ENCODE results near the gene NSUN5. TPM values are rescaled to one million over a fixed set of nuclear protein-coding genes. Genes with fewer than 3 reads are reported as not detected.
"Not testable (repeated sequence)": the region's sequence is repeated elsewhere in the genome, so short reads cannot be mapped to it uniquely, and the experiment has no call there.

The NSUN5 gene
- total RNA-seq, 1 donor from 2014 or later, result 27.1 TPM

GRCh38 chr7:73304071-73304470, 4.6 kb downstream of the NSUN5 start:
- peaks cover 37% of the 10 kb centered on the region for H3K36me3 ChIP-seq
- peaks cover 12% of the 10 kb centered on the region for H3K4me1 ChIP-seq
- no peak for TF ChIP-seq CTCF (IDR thresholded peaks at IDR 0.05)
- H3K9me3 ChIP-seq, result no peaks in the 10 kb centered on the region
- no peak for DNase-seq
- no peak for ATAC-seq
- H3K4me3 ChIP-seq, result no peak overlapping the region
- H3K27me3 ChIP-seq (ENCODE audit: low read depth), result no peaks in the 10 kb centered on the region
- H3K27ac ChIP-seq, result no peak overlapping the region
- intact Hi-C loops (cut with DNase I), result no loop called here

- DNase-seq (no peak), ATAC-seq (no peak)
- Histone ChIP-seq H3K4me1 (peaks cover 8% of the 10 kb centered on the region), H3K27me3 (ENCODE audit: low read depth) (no peaks in the 10 kb centered on the region), H3K27ac (no peak overlapping the region), H3K9me3 (no peaks in the 10 kb centered on the region), H3K36me3 (peaks cover 37% of the 10 kb centered on the region), H3K4me3 (no peak overlapping the region)
- intact Hi-C loops (cut with DNase I), result no loop called here
- TF ChIP-seq CTCF (IDR thresholded peaks at IDR 0.05), result no peak
Observed at GRCh38 chr7:73303546-73303945, 5.1 kb downstream of the NSUN5 start.

- H3K27ac ChIP-seq; H3K4me1 ChIP-seq; intact Hi-C loops (cut with DNase I); DNase-seq; H3K27me3 ChIP-seq (ENCODE audit: low read depth); H3K9me3 ChIP-seq; H3K4me3 ChIP-seq; ATAC-seq: not testable (repeated sequence)
- H3K36me3 ChIP-seq, result peaks cover 37% of the 10 kb centered on the region
Observed at GRCh38 chr7:73302846-73303245, 5.8 kb downstream of the NSUN5 start.

GRCh38 chr7:73301108-73301507, 7.5 kb downstream of the NSUN5 start:
- H3K27ac ChIP-seq; H3K4me1 ChIP-seq; H3K4me3 ChIP-seq; intact Hi-C loops (cut with DNase I); DNase-seq; H3K27me3 ChIP-seq (ENCODE audit: low read depth); H3K9me3 ChIP-seq: not testable (repeated sequence)
- peaks cover 34% of the 10 kb centered on the region for H3K36me3 ChIP-seq
- ATAC-seq, result peak; percentile 31 to 40

- peaks cover 21% of the 10 kb centered on the region for H3K36me3 ChIP-seq
- H3K9me3 ChIP-seq; H3K4me1 ChIP-seq; H3K4me3 ChIP-seq; H3K27ac ChIP-seq; H3K27me3 ChIP-seq (ENCODE audit: low read depth); intact Hi-C loops (cut with DNase I); DNase-seq: not testable (repeated sequence)
- ATAC-seq, result peak; percentile 10 to 21
Observed at GRCh38 chr7:73299812-73300211, 8.8 kb downstream of the NSUN5 start.

GRCh38 chr7:73297706-73298105, 10.9 kb downstream of the NSUN5 start:
- H3K4me3 ChIP-seq; H3K36me3 ChIP-seq; DNase-seq; intact Hi-C loops (cut with DNase I); H3K4me1 ChIP-seq; H3K27ac ChIP-seq; ATAC-seq; H3K9me3 ChIP-seq; H3K27me3 ChIP-seq (ENCODE audit: low read depth): not testable (repeated sequence)

GRCh38 chr7:73297235-73297634, 11.4 kb downstream of the NSUN5 start:
- H3K4me1 ChIP-seq; H3K27ac ChIP-seq; H3K9me3 ChIP-seq; H3K4me3 ChIP-seq; ATAC-seq; DNase-seq; intact Hi-C loops (cut with DNase I); H3K27me3 ChIP-seq (ENCODE audit: low read depth); H3K36me3 ChIP-seq: not testable (repeated sequence)

GRCh38 chr7:73277210-73277609, 31.4 kb downstream of the NSUN5 start:
- not testable (repeated sequence) for H3K4me3 ChIP-seq, H3K4me1 ChIP-seq
- peak in 1 of 2 donors; percentile 32 for ATAC-seq

GRCh38 chr7:73267813-73268212, 40.8 kb downstream of the NSUN5 start:
- H3K4me3 ChIP-seq; H3K36me3 ChIP-seq; H3K27ac ChIP-seq; DNase-seq; H3K9me3 ChIP-seq; ATAC-seq; intact Hi-C loops (cut with DNase I); H3K4me1 ChIP-seq; H3K27me3 ChIP-seq (ENCODE audit: low read depth): not testable (repeated sequence)

More at GRCh38 chr7:73277210-73277609, 31.4 kb downstream of the NSUN5 start:
- intact Hi-C loops (cut with DNase I); H3K27ac ChIP-seq; H3K36me3 ChIP-seq; H3K27me3 ChIP-seq (ENCODE audit: low read depth); H3K9me3 ChIP-seq; DNase-seq: not testable (repeated sequence)

GRCh38 chr7:73266719-73267368, 41.8 kb downstream of the NSUN5 start:
- intact Hi-C loops (cut with DNase I); H3K9me3 ChIP-seq: not testable (repeated sequence)
- ATAC-seq, result peak in 1 of 2 donors; percentile 77

GRCh38 chr7:73262416-73262815, 46.2 kb downstream of the NSUN5 start:
- H3K27ac ChIP-seq; H3K27me3 ChIP-seq (ENCODE audit: low read depth); H3K36me3 ChIP-seq; DNase-seq; H3K4me1 ChIP-seq; H3K9me3 ChIP-seq; ATAC-seq; H3K4me3 ChIP-seq; intact Hi-C loops (cut with DNase I): not testable (repeated sequence)

More at GRCh38 chr7:73266719-73267368, 41.8 kb downstream of the NSUN5 start:
- not testable (repeated sequence) for H3K27ac ChIP-seq; H3K36me3 ChIP-seq; H3K4me3 ChIP-seq; DNase-seq; H3K27me3 ChIP-seq (ENCODE audit: low read depth); H3K4me1 ChIP-seq

Data from lower lobe of right lung (tissue), 2 donors.